Esophagus squamous epithelium (tissue), 5 donors: ENCODE results near the gene ZNF217. TPM values are rescaled to one million over a fixed set of nuclear protein-coding genes. Genes with fewer than 3 reads are reported as not detected.
"Not testable (repeated sequence)": the region's sequence is repeated elsewhere in the genome, so short reads cannot be mapped to it uniquely, and the experiment has no call there.

ENCODE experiments used
- DNase-seq: peaks from one replicate; lab custom pipeline; 2025; lab: John Stamatoyannopoulos, UW
- H3K27ac ChIP-seq, 4 donors: fragments of 200-600 bp; sonication (generic); one replicate each; pipeline ENCODE4 v1.5.1; 2016 to 2019; ENCODE audit warnings: mild to moderate bottlenecking in 1 of 4
- H3K27me3 ChIP-seq, 4 donors: fragments of 200-600 bp; sonication (generic); 1 replicate in 3 of 4; 2 replicates in 1 of 4; pipeline versions ENCODE4 v1.5.1 to v1.6.0; 2017 to 2021; ENCODE audit warnings: antibody characterized with exemption in 1 of 4
- H3K36me3 ChIP-seq, 3 donors: fragments of 200-600 bp; sonication (generic); one replicate each; pipeline ENCODE4 v1.5.1; 2016 to 2019
- H3K4me1 ChIP-seq, 3 donors: fragments of 200-600 bp; sonication (generic); one replicate each; pipeline ENCODE4 v1.5.1; 2017 to 2019
- H3K4me3 ChIP-seq, 4 donors: fragments of 200-600 bp; sonication (generic); 1 replicate in 3 of 4; 2 replicates in 1 of 4; pipeline ENCODE4 v1.5.1; 2016 to 2019; ENCODE audit warnings: mild to moderate bottlenecking in 2 of 4, moderate library complexity in 1 of 4
- H3K9me3 ChIP-seq, 3 donors: fragments of 200-600 bp; sonication (generic); one replicate each; pipeline ENCODE4 v1.5.1; 2016 to 2019
- CTCF ChIP-seq, 6 experiments: fragments of 450-650 bp in 4 of 6; fragments of 200-600 bp in 2 of 6; sonication (generic) in 2 of 6; IDR thresholded peaks; one replicate each; pipeline ENCODE4 v1.5.1; 2016 to 2019; ENCODE audit warnings: antibody characterized with exemption in 6 of 6, mild to moderate bottlenecking in 4 of 6, moderate library complexity in 4 of 6
- POLR2A ChIP-seq, 4 donors: fragments of 450-650 bp; IDR thresholded peaks; one replicate each; pipeline ENCODE4 v1.6.1; 2017; ENCODE audit warnings: antibody characterized with exemption in 4 of 4, mild to moderate bottlenecking in 4 of 4, moderate library complexity in 3 of 4
- WGBS, 2 donors: methylation state at CpG; one replicate each; pipeline ENCODE4 v1.1.5; 2018; 5-methylcytosine and 5-hydroxymethylcytosine counted together
- intact Hi-C: fragments of 100-400 bp; cut with DNase I; formaldehyde crosslinking; loops from one replicate; pipeline ENCODE4 v1.15.0; 2022
- total RNA-seq, 4 donors: library from RNA; depleted of rRNA; stranded (reverse); fragments of >200 nt; gene quantifications; one replicate each; pipeline ENCODE4 v1.1.0, GENCODE V29; 2016
- donor health status: DM: yes; HTN: yes; CAD: no.

Gene ZNF217
- total RNA-seq, 4 donors from 2014 or later, result 20.7 to 27.5 (median 22.2) TPM

GRCh38 chr20:53567379-53567917, 26.2 kb downstream of the ZNF217 start:
- Histone ChIP-seq H3K36me3 (peaks cover 3 to 86% (median 31%) of the 10 kb centered on the region in 3 donors), H3K27me3 (no peaks in the 10 kb centered on the region), H3K4me3 (no peak overlapping the region), H3K27ac (no peak overlapping the region), H3K4me1 (peaks cover 0 to 10% (median 0%) of the 10 kb centered on the region in 3 donors), H3K9me3 (no peaks in the 10 kb centered on the region)
- TF ChIP-seq CTCF (IDR thresholded peaks at IDR 0.05), result no peak
- TF ChIP-seq POLR2A (IDR thresholded peaks at IDR 0.05), result no peak
- no peak for DNase-seq
- WGBS, 2 donors, result 78 to 89% methylated on average over 3 of the region's 3 CpGs
- intact Hi-C loops, result no loop called here

GRCh38 chr20:53566623-53567022, 27.0 kb downstream of the ZNF217 start:
- H3K27me3 ChIP-seq, H3K9me3 ChIP-seq, H3K4me3 ChIP-seq, H3K27ac ChIP-seq, intact Hi-C loops, H3K4me1 ChIP-seq, DNase-seq: not testable (repeated sequence)
- WGBS, 2 donors, result 85 to 100% methylated on average over 4 to 5 of the region's 9 CpGs
- H3K36me3 ChIP-seq, result peaks cover 3 to 78% (median 23%) of the 10 kb centered on the region in 3 donors

GRCh38 chr20:53565254-53565653, 28.4 kb downstream of the ZNF217 start:
- peaks cover 0 to 65% (median 20%) of the 10 kb centered on the region in 3 donors for H3K36me3 ChIP-seq
- 95% methylated on average over 10 to 11 of the region's 11 CpGs for WGBS, 2 donors
- no peak overlapping the region for H3K27ac ChIP-seq
- DNase-seq, result no peak
- TF ChIP-seq CTCF (IDR thresholded peaks at IDR 0.05), result no peak
- no peak for TF ChIP-seq POLR2A (IDR thresholded peaks at IDR 0.05)
- H3K4me3 ChIP-seq, result no peak overlapping the region
- H3K27me3 ChIP-seq, result no peaks in the 10 kb centered on the region
- intact Hi-C loops, result no loop called here
- no peaks in the 10 kb centered on the region for H3K9me3 ChIP-seq
- H3K4me1 ChIP-seq, result peaks cover 0 to 1% (median 0%) of the 10 kb centered on the region in 3 donors

GRCh38 chr20:53562104-53562764, 31.4 kb downstream of the ZNF217 start:
- H3K4me1 ChIP-seq, DNase-seq, H3K4me3 ChIP-seq, H3K27me3 ChIP-seq, H3K27ac ChIP-seq, intact Hi-C loops, H3K9me3 ChIP-seq: not testable (repeated sequence)
- 92 to 96% methylated on average over 8 to 9 of the region's 9 CpGs for WGBS, 2 donors
- H3K36me3 ChIP-seq, result peaks cover 0 to 34% (median 7%) of the 10 kb centered on the region in 3 donors

GRCh38 chr20:53561505-53561904, 32.1 kb downstream of the ZNF217 start:
- H3K27ac ChIP-seq, result no peak overlapping the region
- peaks cover 0 to 27% (median 7%) of the 10 kb centered on the region in 3 donors for H3K36me3 ChIP-seq
- no peak for DNase-seq
- H3K27me3 ChIP-seq, result no peaks in the 10 kb centered on the region
- H3K4me1 ChIP-seq, result no peaks in the 10 kb centered on the region
- H3K4me3 ChIP-seq, result no peak overlapping the region
- TF ChIP-seq POLR2A (IDR thresholded peaks at IDR 0.05), result no peak
- TF ChIP-seq CTCF (IDR thresholded peaks at IDR 0.05), result no peak
- intact Hi-C loops, result no loop called here
- 87 to 95% methylated on average over 5 of the region's 5 CpGs for WGBS, 2 donors
- H3K9me3 ChIP-seq, result no peaks in the 10 kb centered on the region

- no peak for DNase-seq
- Histone ChIP-seq H3K36me3 (peaks cover 0 to 10% (median 0%) of the 10 kb centered on the region in 3 donors), H3K4me1 (no peaks in the 10 kb centered on the region), H3K4me3 (no peak overlapping the region), H3K27me3 (no peaks in the 10 kb centered on the region), H3K9me3 (no peaks in the 10 kb centered on the region), H3K27ac (no peak overlapping the region)
- 85 to 87% methylated on average over 7 of the region's 7 CpGs for WGBS, 2 donors
- intact Hi-C loops, result no loop called here
- TF ChIP-seq CTCF (IDR thresholded peaks at IDR 0.05) (no peak), POLR2A (IDR thresholded peaks at IDR 0.05) (no peak)
These were observed 33.8 kb downstream of the ZNF217 start for GRCh38 chr20:53559816-53560215.
